Lower leg skin (tissue), 4 donors: Measurements from ENCODE around the gene RMDN3. TPM values are rescaled to one million over a fixed set of nuclear protein-coding genes. Genes with fewer than 3 reads are reported as not detected.

Experiments used
- DNase-seq, 2 donors: peaks; one replicate each; pipeline ENCODE4 v3.0.0-alpha.2; 2019; ENCODE audit warnings: low spot score in 2 of 2
- H3K4me3 ChIP-seq: fragments of 200-600 bp; sonication (generic); 2 replicates; pipeline ENCODE4 v1.5.1; 2017; ENCODE audit warnings: mild to moderate bottlenecking, low read depth; ENCODE audit not compliant: poor library complexity, severe bottlenecking
- POLR2A ChIP-seq, 2 donors: fragments of 450-650 bp; IDR thresholded peaks; one replicate each; pipeline ENCODE4 v1.6.1; 2016 to 2017; ENCODE audit warnings: antibody characterized with exemption in 2 of 2, mild to moderate bottlenecking in 1 of 2, moderate library complexity in 1 of 2
- WGBS, 2 donors: methylation state at CpG; one replicate each; pipeline ENCODE4 v1.1.5; 2018; 5-methylcytosine and 5-hydroxymethylcytosine counted together
- intact Hi-C: fragments of 100-400 bp; cut with DNase I; formaldehyde crosslinking; loops from one replicate; pipeline ENCODE4 v1.15.0; 2023; ENCODE audit warnings: low total_unique reads
- total RNA-seq, 4 donors: library from RNA; depleted of rRNA; stranded (reverse); fragments of >200 nt; gene quantifications; one replicate each; pipeline ENCODE4 v1.1.0, GENCODE V29; 2016
- TF ChIP-seq, protein P1 (sequence below), 3 donors: fragments of 450-650 bp; IDR thresholded peaks; one replicate each; pipeline ENCODE4 v1.5.1; 2016; ENCODE audit warnings: antibody characterized with exemption in 3 of 3, mild to moderate bottlenecking in 3 of 3, moderate library complexity in 2 of 3

Gene RMDN3
- total RNA-seq, 4 donors from 2014 or later = 19.1 to 40.2 (median 32.3) TPM

DNA sequence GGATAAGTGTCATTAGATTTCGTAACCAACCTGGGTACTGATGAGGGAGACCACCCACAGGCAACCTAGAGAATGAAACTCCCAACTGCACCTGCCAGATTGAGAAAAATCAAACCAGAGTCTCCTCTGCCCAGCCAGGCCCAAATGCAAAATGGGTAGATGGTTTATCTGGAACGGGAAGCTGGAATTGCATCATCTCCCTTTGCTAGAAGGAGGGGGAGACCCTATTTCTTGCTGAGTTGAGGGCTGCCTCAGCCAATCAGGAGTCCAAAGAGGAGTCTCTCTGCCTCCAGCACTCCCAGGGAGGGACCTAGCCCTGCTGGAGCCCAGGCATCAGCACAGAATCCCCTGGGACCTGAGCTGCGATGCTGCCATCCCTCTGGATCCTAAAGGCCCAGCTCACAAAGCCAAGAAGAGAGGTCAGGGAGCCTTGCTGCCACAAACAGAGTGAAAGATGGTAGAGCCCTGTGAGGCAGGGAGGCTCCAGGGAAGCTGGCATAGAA, 8.1 kb downstream of the RMDN3 start:
- DNase-seq = no peak
- WGBS, 2 donors = 68 to 75% methylated on average over 3 of the region's 3 CpGs
- H3K4me3 ChIP-seq = no peak overlapping the region
- intact Hi-C loops = loop anchor here (5.0 kb wide), 1 partner anchor 35 kb away; no protein-coding TSS in a partner anchor
- no peak for TF ChIP-seq POLR2A (IDR thresholded peaks at IDR 0.05)
- TF ChIP-seq, protein P1, sequence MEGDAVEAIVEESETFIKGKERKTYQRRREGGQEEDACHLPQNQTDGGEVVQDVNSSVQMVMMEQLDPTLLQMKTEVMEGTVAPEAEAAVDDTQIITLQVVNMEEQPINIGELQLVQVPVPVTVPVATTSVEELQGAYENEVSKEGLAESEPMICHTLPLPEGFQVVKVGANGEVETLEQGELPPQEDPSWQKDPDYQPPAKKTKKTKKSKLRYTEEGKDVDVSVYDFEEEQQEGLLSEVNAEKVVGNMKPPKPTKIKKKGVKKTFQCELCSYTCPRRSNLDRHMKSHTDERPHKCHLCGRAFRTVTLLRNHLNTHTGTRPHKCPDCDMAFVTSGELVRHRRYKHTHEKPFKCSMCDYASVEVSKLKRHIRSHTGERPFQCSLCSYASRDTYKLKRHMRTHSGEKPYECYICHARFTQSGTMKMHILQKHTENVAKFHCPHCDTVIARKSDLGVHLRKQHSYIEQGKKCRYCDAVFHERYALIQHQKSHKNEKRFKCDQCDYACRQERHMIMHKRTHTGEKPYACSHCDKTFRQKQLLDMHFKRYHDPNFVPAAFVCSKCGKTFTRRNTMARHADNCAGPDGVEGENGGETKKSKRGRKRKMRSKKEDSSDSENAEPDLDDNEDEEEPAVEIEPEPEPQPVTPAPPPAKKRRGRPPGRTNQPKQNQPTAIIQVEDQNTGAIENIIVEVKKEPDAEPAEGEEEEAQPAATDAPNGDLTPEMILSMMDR (IDR thresholded peaks at IDR 0.05) = no peak

GRCh38 chr15:40744815-40745152, 10.3 kb downstream of the RMDN3 start:
- no peak overlapping the region for H3K4me3 ChIP-seq
- WGBS, 2 donors = 90 to 96% methylated on average over 5 of the region's 5 CpGs
- intact Hi-C loops = loop anchor here (5.0 kb wide), 1 partner anchor 38 kb away; no protein-coding TSS in a partner anchor

GRCh38 chr15:40743921-40744814, 10.9 kb downstream of the RMDN3 start:
- intact Hi-C loops = no loop called here
- TF ChIP-seq POLR2A (IDR thresholded peaks at IDR 0.05) = no peak
- TF ChIP-seq, protein P1 (IDR thresholded peaks at IDR 0.05) = no peak
- no peak for DNase-seq
- H3K4me3 ChIP-seq = no peak overlapping the region
- 68 to 73% methylated on average over 12 of the region's 12 CpGs for WGBS, 2 donors

More at GRCh38 chr15:40744815-40745152, 10.3 kb downstream of the RMDN3 start:
- TF ChIP-seq, protein P1 (IDR thresholded peaks at IDR 0.05) = no peak
- no peak for TF ChIP-seq POLR2A (IDR thresholded peaks at IDR 0.05)
- DNase-seq = no peak

GRCh38 chr15:40743485-40743901, 11.6 kb downstream of the RMDN3 start:
- intact Hi-C loops = no loop called here
- H3K4me3 ChIP-seq = no peak overlapping the region
- no peak for TF ChIP-seq POLR2A (IDR thresholded peaks at IDR 0.05)
- TF ChIP-seq, protein P1 (IDR thresholded peaks at IDR 0.05) = no peak
- WGBS, 2 donors = 71 to 77% methylated on average over 2 of the region's 2 CpGs
- no peak for DNase-seq

DNA sequence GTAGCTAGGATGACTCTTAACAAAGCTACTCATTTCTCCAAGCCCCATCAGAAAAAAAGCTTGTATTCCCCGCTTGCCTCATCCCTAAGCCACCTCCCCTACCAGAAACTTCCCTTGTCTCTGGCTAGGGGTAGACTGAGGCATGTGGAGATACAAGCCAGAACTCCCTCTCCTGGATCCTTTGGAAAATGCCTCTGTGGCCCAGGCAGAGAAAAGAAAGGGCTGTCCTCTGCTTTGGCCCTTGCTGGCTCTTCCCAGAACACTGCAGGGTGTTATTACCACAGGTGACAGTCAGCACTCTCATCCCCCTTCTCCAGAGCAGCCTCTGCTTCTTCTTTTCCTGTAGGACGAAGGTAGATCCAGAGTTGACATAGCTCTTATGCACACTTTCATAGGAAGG, 15.2 kb downstream of the RMDN3 start:
- no peak for TF ChIP-seq POLR2A (IDR thresholded peaks at IDR 0.05)
- 88 to 97% methylated on average over 2 of the region's 2 CpGs for WGBS, 2 donors

DNA sequence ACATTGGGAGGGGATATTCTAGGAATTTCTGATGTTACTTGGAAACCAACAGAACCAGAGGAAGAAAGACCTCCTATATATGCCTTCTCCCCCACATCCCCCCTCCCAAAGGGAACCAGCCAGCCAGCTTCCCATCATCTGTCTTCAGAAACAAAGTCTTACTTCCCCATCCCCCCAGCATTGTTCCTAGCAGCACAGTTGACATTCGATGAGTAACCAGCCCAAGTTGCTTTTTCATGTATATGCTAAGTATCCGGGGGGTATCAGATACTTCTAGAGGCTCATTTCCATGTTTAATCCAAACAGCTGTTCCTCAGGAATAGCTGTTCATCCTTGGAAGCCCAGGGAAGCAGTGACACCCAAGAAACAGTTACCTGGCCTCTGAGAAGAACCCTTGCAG, 16.0 kb downstream of the RMDN3 start:
- intact Hi-C loops = no loop called here
- TF ChIP-seq POLR2A (IDR thresholded peaks at IDR 0.05) = no peak
- TF ChIP-seq, protein P1 (IDR thresholded peaks at IDR 0.05) = no peak
- H3K4me3 ChIP-seq = no peak overlapping the region
- DNase-seq = peak in 1 of 2 donors; percentile 15
- 58 to 65% methylated on average over 2 of the region's 2 CpGs for WGBS, 2 donors

More for the DNA sequence above, 15.2 kb downstream of the RMDN3 start:
- no peak overlapping the region for H3K4me3 ChIP-seq
- intact Hi-C loops = no loop called here
- peak in 1 of 2 donors; percentile 43 for DNase-seq
